Glomerular endothelial cell (primary cell): ENCODE data around the gene KLHL2. TPM values are rescaled to one million over a fixed set of nuclear protein-coding genes. Genes with fewer than 3 reads are reported as not detected.

ENCODE experiments used
- DNase-seq: peaks from one replicate; pipeline ENCODE4 v3.0.0-alpha.2; 2011; ENCODE audit warnings: low read depth, low spot score; ENCODE audit errors: extremely low read depth
- total RNA-seq: library from RNA; depleted of rRNA; stranded (reverse); fragments of >200 nt; gene quantifications from 2 replicates; pipeline ENCODE4 v1.2.3, GENCODE V29; 2015

Gene KLHL2
- total RNA-seq, 1 donor from 2014 or later = 26.3 TPM

GRCh38 chr4:165359506-165359905 is 152.1 kb downstream of the KLHL2 start:
- DNase-seq = no peak

GRCh38 chr4:165360041-165360695 is 152.8 kb downstream of the KLHL2 start:
- DNase-seq = no peak

GRCh38 chr4:165360985-165361670 is 153.8 kb downstream of the KLHL2 start:
- no peak for DNase-seq

GRCh38 chr4:165361810-165362209 is 154.4 kb downstream of the KLHL2 start:
- no peak for DNase-seq

GRCh38 chr4:165364452-165365080 is 157.2 kb downstream of the KLHL2 start:
- no peak for DNase-seq

- DNase-seq = no peak
These were observed 159.7 kb downstream of the KLHL2 start for GRCh38 chr4:165367040-165367439.

GRCh38 chr4:165368114-165368513 is 160.8 kb downstream of the KLHL2 start:
- DNase-seq = no peak

GRCh38 chr4:165368567-165368966 is 161.2 kb downstream of the KLHL2 start:
- DNase-seq = no peak

- DNase-seq = no peak
These were observed 162.2 kb downstream of the KLHL2 start for GRCh38 chr4:165369522-165369921.

GRCh38 chr4:165370530-165370929 is 163.2 kb downstream of the KLHL2 start:
- DNase-seq = no peak

Other genes with a start within 250 kb of the KLHL2 start
- gene TRIM61, start 229.9 kb upstream of the KLHL2 start, total RNA-seq = not detected in 2 replicates
- gene TRIM60, start 175.6 kb upstream of the KLHL2 start, total RNA-seq = not detected in 2 replicates
- not detected in 2 replicates for gene TRIM75, start 153.7 kb upstream of the KLHL2 start, total RNA-seq
- 17.6 and 18.6 TPM in 2 replicates for gene TMEM192, start 94.7 kb upstream of the KLHL2 start, total RNA-seq
- gene MSMO1, start 120.1 kb downstream of the KLHL2 start, total RNA-seq = 75.5 and 77.6 TPM in 2 replicates
- gene CPE, start 171.4 kb downstream of the KLHL2 start, total RNA-seq = 6.6 and 10.2 TPM in 2 replicates